ENCODE results near the gene ATP8A1.

ATP8A1 gene

GRCh38 chr4:42625329-42625728, 31.6 kb downstream of the ATP8A1 start:
- no peak for ATAC-seq

- ATAC-seq: no peak
Measured at GRCh38 chr4:42624551-42624950, 32.4 kb downstream of the ATP8A1 start.

- ATAC-seq: no peak
Measured at GRCh38 chr4:42618023-42618422, 38.9 kb downstream of the ATP8A1 start.

GRCh38 chr4:42617030-42617429, 39.9 kb downstream of the ATP8A1 start:
- ATAC-seq: no peak

GRCh38 chr4:42616572-42616971, 40.3 kb downstream of the ATP8A1 start:
- ATAC-seq: no peak

- ATAC-seq: no peak
Measured at GRCh38 chr4:42615131-42615763, 41.7 kb downstream of the ATP8A1 start.

GRCh38 chr4:42612898-42613297, 44.0 kb downstream of the ATP8A1 start:
- ATAC-seq: no peak

GRCh38 chr4:42610941-42611340, 46.0 kb downstream of the ATP8A1 start:
- ATAC-seq: no peak

GRCh38 chr4:42609051-42609450, 47.9 kb downstream of the ATP8A1 start:
- ATAC-seq: no peak

- ATAC-seq: no peak
Measured at GRCh38 chr4:42608551-42608950, 48.4 kb downstream of the ATP8A1 start.

- ATAC-seq: no peak
Measured at GRCh38 chr4:42607011-42607726, 49.7 kb downstream of the ATP8A1 start.

- no peak for ATAC-seq
Measured at GRCh38 chr4:42605264-42605663, 51.6 kb downstream of the ATP8A1 start.

GRCh38 chr4:42603862-42604261, 53.0 kb downstream of the ATP8A1 start:
- no peak for ATAC-seq

- no peak for ATAC-seq
Measured at GRCh38 chr4:42600578-42600977, 56.3 kb downstream of the ATP8A1 start.

GRCh38 chr4:42596918-42597317, 60.0 kb downstream of the ATP8A1 start:
- ATAC-seq: no peak

- ATAC-seq: no peak
Measured at GRCh38 chr4:42594888-42595287, 62.0 kb downstream of the ATP8A1 start.

- ATAC-seq: no peak
Measured at GRCh38 chr4:42588909-42589308, 68.0 kb downstream of the ATP8A1 start.

GRCh38 chr4:42586775-42587174, 70.1 kb downstream of the ATP8A1 start:
- no peak for ATAC-seq

GRCh38 chr4:42579903-42580302, 77.0 kb downstream of the ATP8A1 start:
- peak; percentile 86 to 95 for ATAC-seq

GRCh38 chr4:42578187-42578586, 78.7 kb downstream of the ATP8A1 start:
- no peak for ATAC-seq

- no peak for ATAC-seq
Measured at GRCh38 chr4:42574870-42575430, 82.0 kb downstream of the ATP8A1 start.

GRCh38 chr4:42573249-42573648, 83.7 kb downstream of the ATP8A1 start:
- no peak for ATAC-seq

- peak; percentile 10 to 25 for ATAC-seq
Measured at GRCh38 chr4:42570221-42570620, 86.7 kb downstream of the ATP8A1 start.

- ATAC-seq: peak; percentile 78 to 85
Measured at GRCh38 chr4:42568610-42569207, 88.2 kb downstream of the ATP8A1 start.

Data from activated CD4-positive, CD25-positive, alpha-beta regulatory T cell treated with anti-CD3 and anti-CD28 coated beads, Interleukin-2, amount 50 U/mL, for 24 hours (primary cell).